Calu3 (cell line): ENCODE measurements around the gene LEF1. TPM values are rescaled to one million over a fixed set of nuclear protein-coding genes. Genes with fewer than 3 reads are reported as not detected.

Experiments
- BruUV-seq: library from RNA; stranded (reverse); fragments of 400-500 nt; replicated peaks from 2 replicates; lab custom pipeline; 2021; lab: Mats Ljungman, UMichigan
- CTCF ChIA-PET: fragments of 300-600 bp; sonication (Branson Sonifier 250); formaldehyde crosslinking; loops from one replicate; lab custom pipeline; 2022; ENCODE audit warnings: antibody characterized with exemption; lab: Charles Lee
- DNase-seq: peaks from one replicate; pipeline ENCODE4 v3.0.0; 2022
- H3K27ac Mint-ChIP-seq: one replicate; pipeline ENCODE4 v1.8.0; 2022; ENCODE audit warnings: mixed read lengths; ENCODE audit not compliant: unreplicated experiment
- H3K27me3 Mint-ChIP-seq: one replicate; pipeline ENCODE4 v1.8.0; 2022; ENCODE audit warnings: mixed read lengths; ENCODE audit not compliant: unreplicated experiment
- H3K36me3 Mint-ChIP-seq: one replicate; pipeline ENCODE4 v1.8.0; 2022; ENCODE audit warnings: mild to moderate bottlenecking, moderate library complexity, mixed read lengths; ENCODE audit not compliant: insufficient read depth, unreplicated experiment
- H3K4me1 Mint-ChIP-seq: one replicate; pipeline ENCODE4 v1.8.0; 2022; ENCODE audit warnings: mild to moderate bottlenecking, low read depth, mixed read lengths; ENCODE audit not compliant: unreplicated experiment
- H3K4me3 Mint-ChIP-seq: one replicate; pipeline ENCODE4 v1.8.0; 2022; ENCODE audit warnings: mild to moderate bottlenecking, low read depth, moderate library complexity, mixed read lengths; ENCODE audit not compliant: unreplicated experiment
- H3K9me3 Mint-ChIP-seq: one replicate; pipeline ENCODE4 v1.8.0; 2022; ENCODE audit warnings: low read depth, mixed read lengths; ENCODE audit not compliant: unreplicated experiment
- CTCF ChIP-seq: fragments of 200-600 bp; IDR thresholded peaks from one replicate; pipeline ENCODE4 v1.8.0; 2022; ENCODE audit warnings: antibody characterized with exemption; ENCODE audit not compliant: unreplicated experiment
- intact Hi-C: fragments of 100-400 bp; cut with micrococcal nuclease; formaldehyde crosslinking; loops from one replicate; pipeline ENCODE4 v1.10.0; 2022; ENCODE audit not compliant: unreplicated experiment
- total RNA-seq: library from RNA; stranded (reverse); gene quantifications from 2 replicates; pipeline ENCODE4 v1.2.3, GENCODE V29; 2022

The LEF1 gene
- total RNA-seq, 1 experiment from 2014 or later = not detected

- Mint-ChIP-seq H3K9me3 (no peaks in the 10 kb centered on the region), H3K27me3 (no peaks in the 10 kb centered on the region), H3K4me3 (no peak overlapping the region), H3K4me1 (peaks cover 9% of the 10 kb centered on the region), H3K27ac (no peak overlapping the region), H3K36me3 (no peaks in the 10 kb centered on the region)
- intact Hi-C loops = no loop called here
- TF ChIP-seq CTCF = no peak
- DNase-seq = no peak
- CTCF ChIA-PET = interaction anchor here (0.6 kb wide), 1 partner anchor 14 kb away, joined by 6 read pairs; no protein-coding TSS in a partner anchor
- BruUV-seq = no TSS peak
These were observed 164.1 kb downstream of the LEF1 start for GRCh38 chr4:108004646-108005045.

GRCh38 chr4:108003982-108004515 is 164.7 kb downstream of the LEF1 start:
- CTCF ChIA-PET = no interaction called here
- Mint-ChIP-seq H3K27me3 (no peaks in the 10 kb centered on the region), H3K4me1 (peaks cover 9% of the 10 kb centered on the region), H3K4me3 (no peak overlapping the region), H3K9me3 (no peaks in the 10 kb centered on the region), H3K27ac (no peak overlapping the region), H3K36me3 (no peaks in the 10 kb centered on the region)
- no peak for TF ChIP-seq CTCF
- intact Hi-C loops = no loop called here
- BruUV-seq = no TSS peak
- DNase-seq = no peak

GRCh38 chr4:108001540-108002135 is 167.1 kb downstream of the LEF1 start:
- no TSS peak for BruUV-seq
- Mint-ChIP-seq H3K9me3 (no peaks in the 10 kb centered on the region), H3K4me3 (no peak overlapping the region), H3K27me3 (no peaks in the 10 kb centered on the region), H3K27ac (no peak overlapping the region), H3K36me3 (peaks cover 3% of the 10 kb centered on the region), H3K4me1 (no peaks in the 10 kb centered on the region)
- intact Hi-C loops = no loop called here
- no peak for TF ChIP-seq CTCF
- CTCF ChIA-PET = no interaction called here
- DNase-seq = no peak

GRCh38 chr4:107999932-108000539 is 168.7 kb downstream of the LEF1 start:
- intact Hi-C loops = no loop called here
- H3K27ac Mint-ChIP-seq = no peak overlapping the region
- no peak for DNase-seq

More at GRCh38 chr4:107999932-108000539, 168.7 kb downstream of the LEF1 start:
- BruUV-seq = no TSS peak
- TF ChIP-seq CTCF = no peak
- Mint-ChIP-seq H3K9me3 (no peaks in the 10 kb centered on the region), H3K4me1 (no peaks in the 10 kb centered on the region), H3K27me3 (no peaks in the 10 kb centered on the region), H3K36me3 (peaks cover 3% of the 10 kb centered on the region), H3K4me3 (no peak overlapping the region)
- CTCF ChIA-PET = no interaction called here
